GM18520 (cell line): ENCODE measurements around the gene LRBA.
"Not testable (repeated sequence)": the region's sequence is repeated elsewhere in the genome, so short reads cannot be mapped to it uniquely, and the experiment has no call there.

Experiments used
- ATAC-seq: cut with Tn5 transposase; IDR thresholded peaks from one replicate; pipeline ENCODE4 v1.9.1; 2021; ENCODE audit not compliant: unreplicated experiment

LRBA gene

GRCh38 chr4:150765216-150765615 is 249.9 kb downstream of the LRBA start:
- ATAC-seq = no peak

- ATAC-seq = no peak
Observed at GRCh38 chr4:150751648-150752047, 263.4 kb downstream of the LRBA start.

- ATAC-seq = no peak
Observed at GRCh38 chr4:150750824-150751223, 264.3 kb downstream of the LRBA start.

GRCh38 chr4:150746156-150746555 is 268.9 kb downstream of the LRBA start:
- no peak for ATAC-seq

GRCh38 chr4:150744570-150744969 is 270.5 kb downstream of the LRBA start:
- ATAC-seq = no peak

GRCh38 chr4:150743564-150744342 is 271.3 kb downstream of the LRBA start:
- no peak for ATAC-seq

GRCh38 chr4:150742930-150743329 is 272.2 kb downstream of the LRBA start:
- ATAC-seq = not testable (repeated sequence)

GRCh38 chr4:150739591-150739990 is 275.5 kb downstream of the LRBA start:
- ATAC-seq = no peak

- ATAC-seq = no peak
Observed at GRCh38 chr4:150725957-150726523, 289.0 kb downstream of the LRBA start.

GRCh38 chr4:150723727-150724411 is 291.2 kb downstream of the LRBA start:
- ATAC-seq = no peak

- no peak for ATAC-seq
Observed at GRCh38 chr4:150722908-150723362, 292.1 kb downstream of the LRBA start.

GRCh38 chr4:150720973-150721518 is 294.0 kb downstream of the LRBA start:
- ATAC-seq = no peak

- ATAC-seq = no peak
Observed at GRCh38 chr4:150717952-150718351, 297.1 kb downstream of the LRBA start.

- no peak for ATAC-seq
Observed at GRCh38 chr4:150714462-150715438, 300.3 kb downstream of the LRBA start.

GRCh38 chr4:150713251-150713650 is 301.8 kb downstream of the LRBA start:
- no peak for ATAC-seq

GRCh38 chr4:150710770-150711375 is 304.2 kb downstream of the LRBA start:
- ATAC-seq = no peak

- ATAC-seq = no peak
Observed at GRCh38 chr4:150708004-150708403, 307.1 kb downstream of the LRBA start.

- ATAC-seq = no peak
Observed at GRCh38 chr4:150699599-150699998, 315.5 kb downstream of the LRBA start.

GRCh38 chr4:150695162-150695561 is 319.9 kb downstream of the LRBA start:
- ATAC-seq = no peak

- ATAC-seq = no peak
Observed at GRCh38 chr4:150694438-150694837, 320.6 kb downstream of the LRBA start.
